GM21526 (cell line): ENCODE results near the gene LRFN3.
"Not testable (repeated sequence)": the region's sequence is repeated elsewhere in the genome, so short reads cannot be mapped to it uniquely, and the experiment has no call there.

Experiments
- ATAC-seq: cut with Tn5 transposase; IDR thresholded peaks from one replicate; pipeline ENCODE4 v1.9.1; 2021; ENCODE audit warnings: moderate library complexity; ENCODE audit not compliant: unreplicated experiment, low FRiP score

LRFN3 gene

GRCh38 chr19:35966771-35967170, 30.6 kb downstream of the LRFN3 start:
- no peak for ATAC-seq

GRCh38 chr19:35973487-35973886, 37.3 kb downstream of the LRFN3 start:
- no peak for ATAC-seq

GRCh38 chr19:35975608-35976214, 39.5 kb downstream of the LRFN3 start:
- no peak for ATAC-seq

- no peak for ATAC-seq
Observed at GRCh38 chr19:35977446-35978222, 41.5 kb downstream of the LRFN3 start.

GRCh38 chr19:35978271-35978670, 42.1 kb downstream of the LRFN3 start:
- ATAC-seq, result no peak

- no peak for ATAC-seq
Observed at GRCh38 chr19:35978832-35979365, 42.7 kb downstream of the LRFN3 start.

GRCh38 chr19:35980997-35981396, 44.8 kb downstream of the LRFN3 start:
- not testable (repeated sequence) for ATAC-seq

- no peak for ATAC-seq
Observed at GRCh38 chr19:35983177-35983576, 47.0 kb downstream of the LRFN3 start.

- no peak for ATAC-seq
Observed at GRCh38 chr19:35986111-35986510, 49.9 kb downstream of the LRFN3 start.

GRCh38 chr19:35986664-35987570, 50.7 kb downstream of the LRFN3 start:
- no peak for ATAC-seq

- ATAC-seq, result no peak
Observed at GRCh38 chr19:35987571-35987896, 51.4 kb downstream of the LRFN3 start.

- no peak for ATAC-seq
Observed at GRCh38 chr19:35988824-35989223, 52.6 kb downstream of the LRFN3 start.

- ATAC-seq, result no peak
Observed at GRCh38 chr19:35990156-35990555, 54.0 kb downstream of the LRFN3 start.

- no peak for ATAC-seq
Observed at GRCh38 chr19:35990771-35991730, 54.9 kb downstream of the LRFN3 start.

GRCh38 chr19:35991731-35992450, 55.7 kb downstream of the LRFN3 start:
- ATAC-seq, result no peak

GRCh38 chr19:35992907-35993765, 57.0 kb downstream of the LRFN3 start:
- ATAC-seq, result no peak

GRCh38 chr19:35993923-35994598, 57.9 kb downstream of the LRFN3 start:
- ATAC-seq, result no peak
